GM23338 (cell line): ENCODE measurements around the gene SNX30. TPM values are rescaled to one million over a fixed set of nuclear protein-coding genes. Genes with fewer than 3 reads are reported as not detected.

Experiments used
- ATAC-seq: fragments of 200-7000 bp; cut with Tn5 transposase; 3 replicates; pipeline ENCODE4 v1.9.1; 2020
- DNase-seq: peaks from one replicate; pipeline ENCODE4 v3.0.0-alpha.2; 2015; ENCODE audit warnings: low spot score
- H2AFZ ChIP-seq: fragments of 200-600 bp; sonication (generic); 2 replicates; pipeline ENCODE4 v1.8.0; 2016; ENCODE audit warnings: antibody characterized with exemption, mild to moderate bottlenecking, moderate library complexity
- H3F3A ChIP-seq: fragments of 200-600 bp; sonication (generic); replicated peaks from 2 replicates; pipeline ENCODE4 v1.8.0; 2017; ENCODE audit warnings: antibody characterized with exemption, mixed run types, low read depth
- H3K27ac ChIP-seq: fragments of 200-600 bp; sonication (generic); 2 replicates; pipeline ENCODE4 v1.6.1; 2016; ENCODE audit warnings: low read depth
- H3K27me3 ChIP-seq: fragments of 200-600 bp; sonication (generic); 2 replicates; pipeline ENCODE4 v1.8.0; 2016; ENCODE audit warnings: mild to moderate bottlenecking, mixed run types, moderate library complexity; ENCODE audit not compliant: insufficient read depth
- H3K36me3 ChIP-seq: fragments of 200-600 bp; sonication (generic); 2 replicates; pipeline ENCODE4 v1.8.0; 2016; ENCODE audit warnings: mild to moderate bottlenecking; ENCODE audit not compliant: insufficient read depth
- H3K4me1 ChIP-seq: fragments of 200-600 bp; sonication (generic); 2 replicates; pipeline ENCODE4 v1.8.0; 2016; ENCODE audit warnings: mild to moderate bottlenecking, moderate library complexity; ENCODE audit not compliant: insufficient read depth
- H3K4me2 ChIP-seq: fragments of 200-600 bp; sonication (generic); 2 replicates; pipeline ENCODE4 v1.7.1; 2017; ENCODE audit warnings: mixed run types
- H3K4me3 ChIP-seq: fragments of 200-600 bp; sonication (generic); 2 replicates; pipeline ENCODE4 v1.6.1; 2016; ENCODE audit warnings: mixed run types
- H3K79me2 ChIP-seq: fragments of 200-600 bp; sonication (generic); replicated peaks from 2 replicates; pipeline ENCODE4 v1.8.0; 2017; ENCODE audit warnings: mild to moderate bottlenecking; ENCODE audit not compliant: insufficient read depth
- H3K9me2 ChIP-seq: fragments of 200-600 bp; sonication (generic); 2 replicates; pipeline ENCODE4 v1.8.0; 2017; ENCODE audit not compliant: insufficient read depth
- H4K20me1 ChIP-seq: fragments of 200-600 bp; sonication (generic); replicated peaks from 2 replicates; pipeline ENCODE4 v1.8.0; 2017; ENCODE audit warnings: mild to moderate bottlenecking; ENCODE audit not compliant: insufficient read depth
- H3K27ac Mint-ChIP-seq: 2 replicates; pipeline ENCODE4 v1.8.0; 2020; ENCODE audit warnings: inconsistent platforms, mild to moderate bottlenecking, moderate library complexity, mixed read lengths
- H3K27me3 Mint-ChIP-seq: 3 replicates; pipeline ENCODE4 v1.8.0; 2022; ENCODE audit warnings: low read depth, mild to moderate bottlenecking, moderate library complexity, mixed read lengths, inconsistent platforms; ENCODE audit not compliant: insufficient read depth, poor library complexity
- H3K36me3 Mint-ChIP-seq: 3 replicates; pipeline ENCODE4 v1.8.0; 2021; ENCODE audit warnings: low read depth, mild to moderate bottlenecking, inconsistent platforms, moderate library complexity, mixed read lengths
- H3K4me1 Mint-ChIP-seq: 3 replicates; pipeline ENCODE4 v1.8.0; 2020; ENCODE audit warnings: mild to moderate bottlenecking, inconsistent platforms, mixed read lengths
- H3K4me3 Mint-ChIP-seq: 3 replicates; pipeline ENCODE4 v1.8.0; 2021; ENCODE audit warnings: moderate library complexity, mild to moderate bottlenecking, inconsistent platforms, mixed read lengths
- H3K9me3 Mint-ChIP-seq: 3 replicates; pipeline ENCODE4 v1.8.0; 2020; ENCODE audit warnings: moderate library complexity, mild to moderate bottlenecking, inconsistent platforms, mixed read lengths
- CREB1 ChIP-seq: fragments of 250-450 bp; sonication (Bioruptor Pico); IDR thresholded peaks from 2 replicates; pipeline ENCODE4 v1.5.0; 2020; ENCODE audit warnings: low read depth, mild to moderate bottlenecking, moderate library complexity
- CTCF ChIP-seq, 2 experiments: fragments of 200-600 bp in 1 of 2; sonication (generic) in 1 of 2; conservative IDR thresholded peaks; 2 replicates each; pipeline versions ENCODE4 v1.5.1 to v1.6.1; 2016 to 2017; ENCODE audit warnings: antibody characterized with exemption in 2 of 2, low read depth in 2 of 2, mild to moderate bottlenecking in 2 of 2, moderate library complexity in 1 of 2
- ETS1 ChIP-seq: IDR thresholded peaks from 2 replicates; pipeline ENCODE4 v1.6.1; 2016; ENCODE audit warnings: antibody characterized with exemption
- EZH2 ChIP-seq: fragments of 200-600 bp; sonication (generic); IDR thresholded peaks from one replicate; pipeline ENCODE4 v1.8.0; 2017; ENCODE audit warnings: antibody characterized with exemption, mild to moderate bottlenecking, low read depth; ENCODE audit not compliant: unreplicated experiment
- EZH2phosphoT487 ChIP-seq: fragments of 200-600 bp; sonication (generic); IDR thresholded peaks from one replicate; pipeline ENCODE4 v1.8.1; 2018; ENCODE audit warnings: antibody characterized with exemption; ENCODE audit not compliant: unreplicated experiment
- JUNB ChIP-seq: IDR thresholded peaks from one replicate; pipeline ENCODE4 v1.6.1; 2016; ENCODE audit warnings: antibody characterized with exemption; ENCODE audit not compliant: unreplicated experiment
- NANOG ChIP-seq: IDR thresholded peaks from 2 replicates; pipeline ENCODE4 v1.6.1; 2016; ENCODE audit warnings: antibody characterized with exemption, borderline replicate concordance
- POLR2AphosphoS5 ChIP-seq: IDR thresholded peaks from 2 replicates; pipeline ENCODE4 v1.6.1; 2016; ENCODE audit warnings: antibody characterized with exemption, low read depth
- REST ChIP-seq: IDR thresholded peaks from one replicate; pipeline ENCODE4 v1.6.1; 2018; ENCODE audit warnings: antibody characterized with exemption; ENCODE audit not compliant: unreplicated experiment
- STAT1 ChIP-seq: IDR thresholded peaks from one replicate; pipeline ENCODE4 v1.6.1; 2016; ENCODE audit warnings: antibody characterized with exemption; ENCODE audit not compliant: unreplicated experiment
- ZNF114 ChIP-seq: fragments of 250-450 bp; sonication (Bioruptor Pico); IDR thresholded peaks from 2 replicates; pipeline ENCODE4 v1.5.0; 2020; ENCODE audit warnings: mild to moderate bottlenecking, moderate library complexity
- ZNF331 ChIP-seq: fragments of 250-450 bp; sonication (Bioruptor Pico); IDR thresholded peaks from 2 replicates; pipeline ENCODE4 v1.5.0; 2020; ENCODE audit warnings: low read depth, mild to moderate bottlenecking, moderate library complexity
- ZNF462 ChIP-seq: fragments of 250-450 bp; sonication (Bioruptor Pico); IDR thresholded peaks from 2 replicates; pipeline ENCODE4 v1.5.0; 2020; ENCODE audit warnings: mild to moderate bottlenecking, moderate library complexity
- polyA plus RNA-seq: library from polyadenylated mRNA; unstranded; fragments of >200 nt; fragmentation: Nextera tagmentation; extraction: Ambion mirVana; gene quantifications from 2 replicates; pipeline ENCODE4 v1.2.1, GENCODE V29; 2016
- total RNA-seq: library from RNA; depleted of rRNA; stranded (reverse); fragments of >200 nt; shearing (Covaris generic); gene quantifications from 2 replicates; pipeline ENCODE4 v1.2.3, GENCODE V29; 2014

SNX30 gene
- total and polyA plus RNA-seq, 2 experiments from 2014 or later, result 2.1 to 17.8 TPM

- peaks cover under 1% of the 10 kb centered on the region; the same call in 2 of the 3 replicates for H3K9me3 Mint-ChIP-seq
- peak overlapping the region; percentile 79 for H3K27ac Mint-ChIP-seq
- H3F3A ChIP-seq, result no peaks in the 10 kb centered on the region
- 0 out of 2 replicates have a peak, but pooled peaks cover 11% of the 10 kb centered on the region for H3K4me1 ChIP-seq
- no peak overlapping the region for H2AFZ ChIP-seq
- H3K36me3 Mint-ChIP-seq, result no peaks in the 10 kb centered on the region
- H3K9me2 ChIP-seq, result no peaks in the 10 kb centered on the region
- ATAC-seq (peak; percentile 73), DNase-seq (no peak)
- peaks cover 3% of the 10 kb centered on the region; the same call in 1 of the 2 replicates for H4K20me1 ChIP-seq
- no peaks in the 10 kb centered on the region for H3K27me3 ChIP-seq
- peaks cover 4% of the 10 kb centered on the region for H3K27me3 Mint-ChIP-seq
- peak overlapping the region; percentile 31; the same call in 1 of the 2 replicates for H3K4me2 ChIP-seq
- H3K4me3 ChIP-seq, result no peak overlapping the region
- no peaks in the 10 kb centered on the region for H3K36me3 ChIP-seq
- peaks cover 26% of the 10 kb centered on the region for H3K4me1 Mint-ChIP-seq
- TF ChIP-seq CTCF (conservative IDR thresholded peaks at IDR 0.05; ENCODE audit: low read depth in 2 of 2), result no peak
- TF ChIP-seq ZNF462 (CRISPR knock-in tag), result no peak
- TF ChIP-seq EZH2phosphoT487, result no peak
- TF ChIP-seq ZNF331 (CRISPR knock-in tag), result no peak
- no peak for TF ChIP-seq EZH2
- TF ChIP-seq JUNB, result no peak
- TF ChIP-seq ZNF114, result no peak
- no peak for TF ChIP-seq POLR2AphosphoS5
- no peak for TF ChIP-seq REST
- TF ChIP-seq CREB1, result no peak
- TF ChIP-seq NANOG, result no peak
- TF ChIP-seq ETS1, result no peak
- no peak for TF ChIP-seq STAT1
- H3K79me2 ChIP-seq, result 0 out of 2 replicates have a peak, but pooled peaks cover 3% of the 10 kb centered on the region
- H3K4me3 Mint-ChIP-seq, result no peak overlapping the region
- H3K27ac ChIP-seq, result 0 out of 2 replicates have a peak overlapping the region, but pooled peaks have one; percentile 0
Observed at GRCh38 chr9:112771359-112772214, 21.0 kb downstream of the SNX30 start.
